ENCODE data around the gene KCNK7.

The KCNK7 gene

DNA sequence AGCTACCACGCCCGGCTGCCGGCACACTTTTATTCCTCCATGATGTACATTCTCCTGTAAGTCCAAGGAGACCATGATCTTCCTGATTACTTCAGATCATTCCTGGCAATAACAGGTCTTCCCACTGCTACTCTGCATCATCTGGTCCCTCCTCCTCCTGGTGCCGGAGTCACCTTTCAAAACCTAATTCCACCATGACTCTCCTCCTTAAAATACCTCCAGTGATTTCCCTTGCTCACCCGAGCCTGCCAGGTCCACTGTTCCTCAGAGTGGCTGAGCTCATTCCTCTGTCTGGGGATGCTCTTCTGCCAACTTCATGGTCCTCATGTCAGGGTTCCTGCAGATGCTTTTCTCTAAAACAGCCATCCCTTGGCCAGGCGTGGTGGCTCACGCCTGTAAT is 33.6 kb downstream of the KCNK7 start:
- DNase-seq (ENCODE audit: low spot score) = no peak
- TF ChIP-seq, protein P1, sequence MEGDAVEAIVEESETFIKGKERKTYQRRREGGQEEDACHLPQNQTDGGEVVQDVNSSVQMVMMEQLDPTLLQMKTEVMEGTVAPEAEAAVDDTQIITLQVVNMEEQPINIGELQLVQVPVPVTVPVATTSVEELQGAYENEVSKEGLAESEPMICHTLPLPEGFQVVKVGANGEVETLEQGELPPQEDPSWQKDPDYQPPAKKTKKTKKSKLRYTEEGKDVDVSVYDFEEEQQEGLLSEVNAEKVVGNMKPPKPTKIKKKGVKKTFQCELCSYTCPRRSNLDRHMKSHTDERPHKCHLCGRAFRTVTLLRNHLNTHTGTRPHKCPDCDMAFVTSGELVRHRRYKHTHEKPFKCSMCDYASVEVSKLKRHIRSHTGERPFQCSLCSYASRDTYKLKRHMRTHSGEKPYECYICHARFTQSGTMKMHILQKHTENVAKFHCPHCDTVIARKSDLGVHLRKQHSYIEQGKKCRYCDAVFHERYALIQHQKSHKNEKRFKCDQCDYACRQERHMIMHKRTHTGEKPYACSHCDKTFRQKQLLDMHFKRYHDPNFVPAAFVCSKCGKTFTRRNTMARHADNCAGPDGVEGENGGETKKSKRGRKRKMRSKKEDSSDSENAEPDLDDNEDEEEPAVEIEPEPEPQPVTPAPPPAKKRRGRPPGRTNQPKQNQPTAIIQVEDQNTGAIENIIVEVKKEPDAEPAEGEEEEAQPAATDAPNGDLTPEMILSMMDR (IDR thresholded peaks at IDR 0.05; ENCODE audit: borderline replicate concordance, control extremely low read depth, extremely low read depth, insufficient read depth, missing control alignments) = no peak
- in situ Hi-C loops (cut with MboI; ENCODE audit: low sequenced_read_pairs, unreplicated experiment) = no loop called here

DNA sequence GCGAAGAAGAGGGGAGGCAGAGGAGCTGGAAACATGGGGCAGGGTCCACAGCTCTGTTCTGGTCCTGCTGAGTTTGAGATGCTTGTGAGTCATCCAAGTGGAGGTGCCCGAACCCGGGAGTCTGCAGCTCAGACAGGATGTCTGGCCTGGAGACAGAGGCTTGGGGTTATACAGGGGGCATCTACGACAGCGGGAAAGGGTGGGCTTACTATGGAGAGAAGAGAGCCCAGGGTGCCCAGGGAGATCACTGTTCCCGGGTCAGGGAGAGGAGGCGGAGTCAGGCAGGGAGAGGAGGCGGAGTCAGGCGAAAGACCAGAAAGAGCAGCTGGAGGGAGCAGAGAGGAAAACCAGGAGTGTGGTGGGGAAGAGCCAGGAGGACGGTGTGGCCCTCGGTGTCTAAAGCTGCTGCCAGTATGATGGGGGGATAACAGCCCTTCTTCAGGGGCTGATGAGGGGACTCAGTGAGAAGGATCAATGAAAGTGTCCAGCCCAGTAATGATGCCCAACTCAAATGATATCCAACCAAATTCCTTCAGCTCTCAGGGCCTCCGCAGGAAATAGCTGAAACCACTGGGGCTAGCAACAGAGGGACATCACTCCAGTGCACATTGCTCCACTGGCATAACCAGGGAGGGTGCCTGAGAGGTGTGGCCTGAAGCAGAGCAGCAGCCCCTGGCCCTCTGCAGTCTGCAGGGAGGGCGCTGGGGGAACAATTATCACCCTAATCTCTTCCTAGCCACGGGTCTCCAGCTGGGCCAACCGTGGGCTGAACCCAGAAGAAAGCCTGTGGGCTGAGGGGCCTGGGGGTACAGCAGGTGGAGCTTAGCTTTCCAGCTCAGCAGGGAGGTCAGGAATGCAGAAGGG is 34.8 kb downstream of the KCNK7 start:
- in situ Hi-C loops (cut with MboI; ENCODE audit: low sequenced_read_pairs, unreplicated experiment) = no loop called here
- no peak for DNase-seq (ENCODE audit: low spot score)
- TF ChIP-seq, protein P1 (IDR thresholded peaks at IDR 0.05; ENCODE audit: borderline replicate concordance, control extremely low read depth, extremely low read depth, insufficient read depth, missing control alignments) = no peak

DNA sequence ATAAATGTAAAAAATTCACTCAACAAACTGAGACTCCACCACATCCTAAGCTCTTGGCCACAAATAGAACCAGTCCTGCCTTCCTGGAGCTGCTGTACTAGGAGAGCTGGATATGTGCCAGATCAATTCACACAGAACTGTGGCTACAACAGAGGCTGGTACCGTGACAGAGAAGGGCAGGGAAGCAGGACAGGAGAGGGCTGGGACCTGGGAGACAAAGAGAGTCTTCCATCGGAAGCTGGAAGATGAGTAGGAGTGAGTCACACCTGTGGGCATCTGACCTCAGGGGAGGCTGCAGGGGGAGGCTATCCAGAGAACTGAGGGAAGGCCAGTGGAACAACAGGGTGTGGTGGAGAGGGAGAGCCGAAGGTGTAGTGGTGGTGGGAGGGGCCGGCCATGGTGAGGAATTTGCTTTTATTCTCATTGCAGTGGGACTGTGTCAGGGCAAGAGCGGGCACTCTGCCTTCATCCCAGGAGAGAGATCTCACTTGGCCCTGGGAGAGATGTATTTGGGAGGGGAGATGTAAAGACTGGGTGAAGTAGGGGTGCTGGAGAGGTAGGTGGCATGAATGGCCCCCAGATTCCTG is 35.6 kb downstream of the KCNK7 start:
- in situ Hi-C loops (cut with MboI; ENCODE audit: low sequenced_read_pairs, unreplicated experiment) = no loop called here
- TF ChIP-seq, protein P1 (IDR thresholded peaks at IDR 0.05; ENCODE audit: borderline replicate concordance, control extremely low read depth, extremely low read depth, insufficient read depth, missing control alignments) = no peak
- DNase-seq (ENCODE audit: low spot score) = no peak

DNA sequence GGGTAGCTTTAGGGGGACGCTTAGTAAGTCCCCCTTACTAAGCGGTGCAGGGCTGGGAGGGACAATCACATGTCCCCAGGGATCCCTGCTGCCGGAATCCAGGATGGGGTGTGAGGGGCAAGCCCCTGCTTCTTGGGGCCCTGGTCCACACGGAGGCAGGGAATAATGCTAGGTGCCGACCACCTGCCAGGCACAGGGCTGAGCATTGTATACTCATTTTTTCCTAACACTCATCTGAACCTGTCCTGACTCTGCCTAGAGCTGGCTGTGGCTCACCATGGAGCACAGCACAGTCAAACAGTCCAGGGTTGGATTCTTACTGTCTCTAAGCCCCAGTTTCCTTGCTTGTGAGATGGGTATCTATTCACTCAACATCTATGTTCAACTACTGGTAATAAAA is 36.1 kb downstream of the KCNK7 start:
- no peak for DNase-seq (ENCODE audit: low spot score)

DNA sequence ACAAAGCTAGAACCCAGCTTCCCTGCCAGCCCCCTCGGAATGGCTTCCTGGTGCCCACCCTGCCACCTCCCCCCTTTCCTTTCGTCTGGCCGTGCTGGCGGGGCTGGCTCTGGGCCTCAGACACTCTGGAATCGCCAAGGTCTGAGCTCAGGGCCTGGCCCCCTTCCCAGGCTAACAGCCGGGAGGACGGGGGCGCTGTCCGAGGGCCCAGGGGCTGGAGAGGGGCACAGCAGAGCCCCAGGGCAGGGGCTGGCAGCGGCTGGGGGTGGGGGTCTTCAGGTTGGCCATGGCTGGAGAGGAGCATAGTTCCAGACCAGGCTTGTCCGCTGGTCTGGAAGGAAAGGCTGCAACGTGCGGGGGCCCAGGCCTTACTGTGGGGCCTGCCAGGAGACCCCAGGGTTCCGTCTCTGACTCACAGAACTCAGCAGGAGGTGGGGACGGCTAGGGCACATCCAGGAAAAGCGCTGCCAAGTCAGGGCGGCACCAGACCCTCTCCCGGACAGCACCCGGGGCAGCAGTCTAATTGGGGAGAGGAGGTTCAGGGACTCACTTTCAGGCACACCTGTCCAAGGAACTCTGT is 36.6 kb downstream of the KCNK7 start:
- TF ChIP-seq, protein P1 (IDR thresholded peaks at IDR 0.05; ENCODE audit: borderline replicate concordance, control extremely low read depth, extremely low read depth, insufficient read depth, missing control alignments) = no peak
- DNase-seq (ENCODE audit: low spot score) = no peak
- in situ Hi-C loops (cut with MboI; ENCODE audit: low sequenced_read_pairs, unreplicated experiment) = no loop called here

More for the DNA sequence above, 36.1 kb downstream of the KCNK7 start:
- in situ Hi-C loops (cut with MboI; ENCODE audit: low sequenced_read_pairs, unreplicated experiment) = no loop called here
- TF ChIP-seq, protein P1 (IDR thresholded peaks at IDR 0.05; ENCODE audit: borderline replicate concordance, control extremely low read depth, extremely low read depth, insufficient read depth, missing control alignments) = no peak

DNA sequence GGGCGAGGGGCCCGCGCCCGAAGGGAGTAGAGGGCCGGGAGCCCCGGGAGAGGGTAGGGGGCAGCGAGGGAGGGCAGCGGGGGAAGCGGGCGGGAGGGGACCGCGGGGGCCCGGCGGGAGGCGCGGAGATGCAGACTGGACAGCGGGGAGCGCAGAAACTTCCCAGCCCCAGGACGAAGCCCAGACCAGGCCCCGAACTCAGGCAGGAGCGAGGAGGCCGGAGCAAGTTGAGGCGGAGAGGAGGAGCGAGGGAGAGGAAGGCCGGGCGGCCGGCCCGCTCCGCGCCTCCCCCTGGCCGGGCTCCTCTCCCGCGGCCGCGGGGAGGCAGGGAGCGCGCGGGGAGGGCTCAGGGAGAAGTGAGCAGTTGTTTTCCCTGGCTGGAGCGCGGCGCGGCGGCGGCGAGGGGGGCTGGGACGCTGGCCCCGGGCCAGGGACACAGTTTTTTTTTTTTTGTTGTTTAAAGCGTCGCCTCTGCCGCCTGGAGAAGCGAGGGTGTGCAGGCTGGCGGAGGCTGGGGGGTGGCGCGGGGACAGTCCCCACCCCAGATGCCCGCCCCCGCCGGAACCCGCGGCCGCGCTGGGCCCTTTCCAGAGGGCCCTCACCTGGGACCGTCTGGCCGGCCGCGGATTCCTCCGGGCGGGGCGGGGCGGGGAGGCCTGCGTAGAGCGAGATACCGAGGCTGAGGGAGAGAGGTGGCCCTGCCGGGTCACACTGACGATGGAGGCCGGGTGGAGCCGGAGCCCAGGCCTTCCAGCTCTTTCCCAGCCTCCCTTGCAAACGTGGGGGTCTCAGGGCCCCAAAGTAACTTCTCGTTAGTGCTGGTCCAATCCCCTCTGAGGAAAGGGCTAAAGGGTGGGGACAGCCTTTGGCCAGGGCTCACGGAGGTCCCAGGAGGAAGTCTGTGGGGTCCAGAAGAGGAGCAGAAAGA is 37.3 kb downstream of the KCNK7 start, which contains the start of gene LTBP3:
TSS of gene LTBP3 (minus strand) at position 358 of the 928 bp plus-strand sequence. CDS start 400 bp downstream, outside the sequence.
- in situ Hi-C loops (cut with MboI; ENCODE audit: low sequenced_read_pairs, unreplicated experiment) = no loop called here
- TF ChIP-seq, protein P1 (IDR thresholded peaks at IDR 0.05; ENCODE audit: borderline replicate concordance, control extremely low read depth, extremely low read depth, insufficient read depth, missing control alignments) = no peak
- DNase-seq (ENCODE audit: low spot score) = peak; percentile 80
